HG02763 (cell line): Measurements from ENCODE around the gene LMF1.
"Not testable (repeated sequence)": the region's sequence is repeated elsewhere in the genome, so short reads cannot be mapped to it uniquely, and the experiment has no call there.

ENCODE experiments used
- ATAC-seq: cut with Tn5 transposase; IDR thresholded peaks from one replicate; pipeline ENCODE4 v1.9.1; 2021; ENCODE audit warnings: mild to moderate bottlenecking, moderate library complexity; ENCODE audit not compliant: unreplicated experiment

Gene LMF1

DNA sequence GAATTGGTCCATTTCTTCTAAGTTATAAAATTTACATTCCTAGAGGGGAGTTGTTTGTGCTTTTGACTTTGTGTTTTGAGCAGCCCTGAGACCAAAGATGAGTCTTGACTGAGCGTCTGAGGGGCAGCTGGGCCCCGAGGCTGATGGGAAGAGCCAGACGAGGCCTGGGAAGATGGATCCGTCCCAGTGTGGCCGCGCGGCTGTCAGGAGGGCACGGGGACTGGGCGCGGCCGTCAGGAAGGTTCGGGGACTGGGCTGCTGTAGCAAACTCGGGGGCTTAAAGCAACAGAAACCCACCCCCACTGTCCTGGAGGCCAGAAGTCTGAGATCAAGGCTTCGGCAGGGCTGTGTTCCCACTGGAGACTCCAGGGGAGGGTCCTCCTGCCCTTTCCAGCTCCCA, 132.0 kb downstream of the LMF1 start:
- no peak for ATAC-seq

DNA sequence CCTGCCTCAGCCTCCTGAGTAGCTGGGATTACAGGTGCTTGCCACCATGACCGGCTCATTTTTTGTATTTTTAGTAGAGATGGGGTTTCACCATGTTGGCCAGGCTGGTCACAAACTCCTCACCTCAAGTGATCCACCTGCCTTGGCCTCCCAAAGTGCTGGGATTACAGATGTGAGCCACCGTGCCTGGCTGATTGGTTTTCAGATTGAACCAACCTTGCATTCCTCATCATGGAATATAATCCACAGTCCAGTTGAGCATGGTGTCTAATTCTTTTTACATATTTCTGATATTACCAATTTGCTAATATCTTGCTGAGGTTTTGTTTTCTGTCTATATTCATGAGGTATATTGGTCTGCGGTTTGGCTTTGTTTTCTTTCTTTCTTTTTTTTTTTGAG, 134.0 kb downstream of the LMF1 start:
- ATAC-seq: not testable (repeated sequence)

DNA sequence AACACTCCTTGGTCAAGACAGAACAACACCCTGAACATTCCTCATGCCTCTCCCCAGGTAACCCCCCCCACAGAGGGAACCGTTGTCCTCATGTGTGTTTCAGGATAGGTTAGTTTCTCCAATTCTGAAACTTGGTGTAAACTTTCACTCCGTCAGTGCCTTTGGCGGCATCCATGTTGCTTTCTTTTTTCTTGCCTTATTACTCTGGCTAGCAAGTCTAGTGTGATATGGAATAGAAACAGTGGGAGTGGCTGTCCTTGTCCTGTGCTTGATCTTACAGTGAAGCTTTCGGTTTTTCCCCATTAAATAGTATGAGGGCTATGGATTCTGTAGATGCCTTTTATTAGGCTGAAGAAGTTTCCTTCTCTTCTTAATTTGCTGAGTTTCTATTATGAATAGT, 134.6 kb downstream of the LMF1 start:
- no peak for ATAC-seq

DNA sequence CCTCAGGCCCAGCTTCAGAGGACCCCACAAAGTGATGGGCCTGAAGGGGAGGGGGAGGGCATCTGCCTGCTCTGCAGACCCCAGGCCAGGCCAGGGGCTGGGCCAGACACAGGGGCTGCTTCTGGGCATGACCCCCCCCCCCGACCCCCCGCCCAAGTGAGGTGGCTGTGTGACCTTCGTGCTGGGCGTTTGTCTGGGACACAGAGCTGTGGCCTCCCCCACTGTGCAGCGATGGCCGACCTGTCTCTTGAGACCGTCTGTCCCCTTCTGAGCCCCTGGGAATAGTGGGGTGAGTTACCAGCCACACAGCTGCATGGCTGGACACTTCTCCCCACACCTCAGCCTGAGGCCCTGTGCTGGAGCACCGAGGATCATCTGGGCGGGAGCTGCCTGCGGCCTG, 135.4 kb downstream of the LMF1 start:
- no peak for ATAC-seq

DNA sequence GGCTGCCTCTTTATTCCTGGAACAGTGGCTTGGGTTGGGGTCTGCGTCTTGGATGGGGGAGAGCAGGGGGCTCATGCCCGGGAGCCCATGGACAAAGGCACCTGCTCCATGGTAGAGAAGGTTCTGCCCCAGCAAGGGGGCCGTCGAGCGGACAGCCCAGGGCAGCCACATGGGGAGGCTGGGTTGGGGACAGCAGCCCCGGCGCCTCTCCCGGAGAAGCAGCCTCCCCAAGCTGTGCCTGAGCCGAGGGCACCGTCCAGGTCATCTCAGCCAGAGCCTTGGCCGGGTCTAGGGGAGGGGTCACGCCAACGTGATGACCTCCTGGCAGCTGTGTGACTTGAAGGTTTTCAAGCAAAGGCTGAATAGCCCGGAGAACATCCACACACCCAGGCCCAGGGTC, 137.4 kb downstream of the LMF1 start:
- no peak for ATAC-seq

DNA sequence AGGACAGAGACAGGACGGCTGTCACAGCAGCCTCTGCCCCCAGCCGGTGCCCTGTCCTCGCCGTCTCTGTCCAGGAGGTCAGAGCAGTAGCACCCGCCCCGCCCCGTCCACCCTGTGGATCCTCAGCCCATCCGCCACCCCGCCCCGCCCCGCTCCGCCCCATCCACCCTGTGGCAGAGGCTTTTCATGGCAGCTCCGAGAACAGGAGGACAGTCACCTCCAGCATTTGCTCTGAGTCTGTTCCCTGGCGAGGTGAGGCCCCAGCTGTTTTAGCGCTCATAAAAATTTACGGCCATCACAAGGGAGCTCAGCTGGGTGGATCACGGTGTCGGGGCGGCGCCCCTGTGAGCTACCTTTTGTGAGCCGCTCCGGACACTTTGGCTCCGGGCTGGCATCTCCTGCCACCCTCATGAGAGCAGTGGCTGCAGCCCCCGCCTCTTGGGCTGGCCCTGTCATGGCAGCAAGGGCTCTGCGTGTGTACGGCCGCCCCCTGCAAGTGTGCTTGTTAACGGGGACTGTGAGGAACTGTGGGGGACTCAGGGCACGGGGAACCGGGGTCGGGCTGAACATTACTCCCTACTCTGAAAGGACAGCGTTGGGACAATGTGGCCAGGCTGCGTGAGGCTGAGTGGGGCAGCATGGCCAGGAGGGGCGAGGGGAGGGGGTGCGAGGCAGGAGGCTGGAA, 138.0 kb downstream of the LMF1 start:
- ATAC-seq: no peak

DNA sequence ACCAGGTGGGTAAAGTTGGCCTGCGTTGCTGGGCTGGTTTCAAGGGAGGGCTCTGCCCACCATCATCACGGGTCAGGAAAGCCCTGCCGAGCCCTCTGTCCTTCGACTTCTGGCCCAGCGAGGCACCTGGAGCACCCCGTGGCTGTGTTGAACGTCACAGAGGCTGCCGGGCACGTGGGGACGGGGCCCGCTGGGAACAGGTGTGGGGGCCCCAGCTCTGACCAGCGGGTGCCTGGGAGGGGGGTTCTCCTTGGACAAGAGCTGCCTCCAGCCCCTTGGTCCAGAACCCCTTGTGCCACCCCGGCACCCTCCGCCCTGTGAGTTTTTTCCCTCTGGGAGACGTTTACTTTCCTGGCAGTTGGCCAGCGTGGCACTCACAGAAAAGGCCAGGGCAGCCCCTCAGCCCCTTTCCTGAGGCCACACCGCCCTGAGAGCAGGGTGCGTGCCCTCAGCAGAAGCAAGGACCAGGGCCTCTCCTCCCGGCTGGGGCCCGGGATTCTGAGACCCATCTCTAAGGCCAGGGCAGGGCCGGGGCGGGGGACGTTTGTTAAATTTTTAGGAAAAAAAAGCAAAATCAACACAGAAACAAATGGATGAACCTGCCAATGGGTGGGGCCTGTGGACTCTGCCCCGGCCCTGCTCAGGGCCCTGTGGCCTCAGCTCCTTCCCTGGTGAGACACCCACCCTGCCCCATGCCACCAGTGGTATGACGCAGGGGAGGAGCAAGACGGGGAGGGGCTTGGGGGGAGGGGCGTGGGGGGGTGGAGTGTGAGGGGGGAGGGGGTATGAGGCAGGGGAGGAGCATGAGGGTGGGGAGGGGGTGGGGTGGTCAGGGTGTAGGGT, 139.0 kb downstream of the LMF1 start:
- no peak for ATAC-seq

DNA sequence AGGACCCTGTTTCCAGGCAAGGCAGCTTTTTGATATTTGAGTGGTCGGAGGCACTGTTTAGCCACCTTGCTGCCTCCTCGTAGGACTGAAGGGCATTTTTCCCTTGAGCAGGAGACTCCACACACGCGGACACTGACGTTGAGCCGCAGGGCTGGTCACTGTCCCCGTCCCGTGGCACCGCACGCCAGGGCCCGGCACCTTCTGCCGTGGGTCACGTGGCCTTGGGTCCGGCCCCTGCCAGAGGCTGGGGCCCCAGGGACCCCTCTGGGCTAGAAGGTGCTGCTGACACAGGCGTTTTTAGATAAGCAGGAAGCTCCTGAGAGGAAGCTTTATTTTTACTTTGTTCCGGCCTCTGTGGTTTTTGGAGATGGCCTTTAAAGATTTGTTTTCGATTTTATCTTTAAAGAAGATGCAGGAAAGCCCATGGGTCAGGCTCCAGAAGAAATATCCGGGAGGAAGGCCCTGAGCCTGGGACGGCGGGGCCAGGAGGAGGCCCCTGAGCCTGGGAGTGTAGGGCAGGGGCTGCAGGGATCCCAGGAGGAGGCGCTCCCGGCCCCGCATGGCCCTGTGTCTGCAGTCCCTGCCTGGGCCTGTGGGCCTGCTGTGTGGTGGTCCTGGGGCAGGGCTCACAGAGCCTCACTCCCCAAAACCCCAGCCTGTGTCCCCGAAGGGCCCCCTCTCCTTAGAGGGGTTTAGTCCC, 139.8 kb downstream of the LMF1 start:
- no peak for ATAC-seq

DNA sequence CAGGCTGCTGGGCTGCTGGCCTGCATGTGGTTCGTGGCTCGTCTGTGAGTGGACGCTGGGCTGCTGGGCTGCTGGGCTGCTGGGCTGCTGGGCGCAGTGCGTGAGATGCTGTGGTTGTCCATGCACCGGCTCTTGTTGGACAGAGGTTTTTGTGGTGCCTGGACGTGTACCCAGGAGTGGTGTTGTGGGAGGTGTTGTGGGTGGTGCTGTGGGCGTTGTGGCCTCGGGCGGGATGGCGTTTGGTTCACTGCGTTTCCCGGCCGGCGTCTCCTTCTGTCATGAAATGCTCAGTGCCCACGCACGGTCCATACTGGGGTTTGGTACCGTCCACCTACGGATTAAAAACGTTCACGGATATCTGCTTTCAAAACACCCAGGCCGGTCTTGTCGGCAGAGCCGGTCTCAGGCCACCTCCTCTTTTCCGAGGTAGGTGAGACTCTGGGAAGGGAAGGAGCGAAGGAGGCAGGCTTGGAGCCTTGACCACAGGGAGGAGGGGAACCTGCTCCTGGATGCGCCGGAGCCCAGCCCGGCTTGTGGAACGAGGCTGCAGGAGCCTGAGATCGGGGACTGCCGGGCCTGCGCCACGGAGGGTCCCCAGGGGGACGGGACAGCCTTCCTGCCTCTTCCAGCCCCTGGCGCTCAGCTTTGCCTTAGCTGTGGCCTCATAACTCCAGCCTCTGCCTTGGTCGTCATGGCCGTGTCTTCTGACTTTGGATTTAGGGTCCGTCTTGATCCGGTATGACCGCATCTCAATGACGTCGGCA, 140.5 kb downstream of the LMF1 start:
- ATAC-seq: no peak

DNA sequence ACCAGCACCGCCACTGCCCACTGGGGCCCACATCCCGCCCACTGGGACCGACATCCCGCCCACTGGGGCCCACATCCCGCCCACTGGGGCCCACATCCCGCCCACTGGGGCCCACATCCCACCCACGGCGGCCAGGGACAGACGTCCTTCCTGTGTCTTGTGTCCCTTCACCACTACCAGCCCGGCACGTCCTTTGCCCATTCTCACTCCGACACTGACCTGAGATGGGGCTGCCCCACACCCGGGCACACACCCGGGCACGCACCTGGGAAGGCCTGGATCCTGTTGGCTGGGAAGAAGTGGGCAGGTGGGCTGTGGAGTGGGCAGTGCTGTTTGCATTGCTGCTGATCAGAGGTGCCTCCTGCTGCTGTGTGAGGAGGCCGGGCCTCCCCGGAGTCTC, 141.9 kb downstream of the LMF1 start:
- ATAC-seq: no peak

DNA sequence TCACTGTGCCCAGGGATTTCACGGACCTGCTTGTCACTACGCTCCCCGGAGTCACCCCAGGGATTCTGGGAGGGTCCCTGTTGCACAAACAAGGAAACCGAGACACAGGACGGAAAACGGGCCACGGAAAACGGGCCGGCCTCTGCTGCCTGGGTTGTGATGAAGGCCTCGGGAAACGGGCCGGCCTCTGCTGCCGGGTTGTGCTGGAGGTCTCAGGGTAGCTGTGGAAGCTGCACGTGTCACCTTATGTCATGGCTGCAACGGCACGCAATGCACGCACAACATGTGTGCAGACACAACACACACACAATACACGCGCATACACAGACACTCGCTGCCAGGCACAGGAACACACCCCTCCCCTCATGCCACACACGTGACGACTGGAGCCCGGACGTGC, 143.3 kb downstream of the LMF1 start:
- ATAC-seq: no peak

DNA sequence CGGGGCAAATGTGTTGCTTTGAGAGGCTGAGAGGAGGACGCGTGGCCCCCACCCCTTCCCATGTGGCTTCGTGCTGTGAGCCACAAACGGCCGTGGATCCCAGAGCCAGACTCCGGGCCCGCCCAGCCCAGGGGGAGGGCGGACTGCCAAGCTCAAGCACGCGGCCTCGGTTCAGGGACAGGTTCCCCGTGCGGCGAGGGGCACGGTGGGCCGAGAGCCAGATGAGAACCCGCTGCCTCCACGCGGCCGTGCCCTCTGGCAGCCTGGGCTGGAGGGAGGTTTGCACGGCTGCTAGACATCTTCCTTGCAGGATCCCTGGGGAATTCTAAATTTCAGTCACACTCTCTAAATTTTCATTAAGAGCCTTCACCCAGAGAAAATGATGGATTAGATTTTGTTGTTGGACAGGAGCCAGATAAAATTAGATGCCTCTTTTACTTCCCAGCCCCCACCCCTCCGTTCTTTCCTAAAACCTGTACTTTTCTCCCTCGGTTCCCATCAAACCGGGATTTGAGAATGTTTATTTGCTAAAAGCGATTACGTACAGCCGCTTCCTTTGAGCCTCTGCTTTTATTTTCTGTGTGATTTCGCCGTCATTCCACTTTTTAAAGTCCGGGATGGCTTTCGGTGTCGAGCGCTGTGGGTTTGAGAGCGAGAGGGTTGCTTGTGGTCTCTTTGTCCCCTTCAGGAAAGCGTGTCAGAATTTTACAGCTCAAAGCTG, 145.3 kb downstream of the LMF1 start:
- no peak for ATAC-seq

DNA sequence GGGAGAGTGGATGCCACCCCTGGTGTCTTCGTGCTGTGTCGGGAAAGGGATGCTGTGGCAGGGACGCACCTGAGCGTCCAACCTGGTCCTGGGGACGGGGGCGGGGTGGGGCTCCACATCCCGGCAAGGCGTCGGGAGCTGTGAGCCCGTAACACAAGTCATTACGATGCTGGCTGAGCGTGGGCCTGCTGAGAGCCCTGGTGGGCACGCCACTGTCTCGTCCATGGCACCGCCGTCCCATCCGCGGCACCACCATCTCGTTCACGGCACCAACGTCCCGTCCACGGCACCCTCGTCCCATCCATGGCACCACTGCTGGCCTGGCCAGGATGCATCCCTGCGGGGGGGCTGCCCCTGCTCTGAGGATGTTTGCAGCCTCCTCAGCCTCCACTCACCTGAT, 146.2 kb downstream of the LMF1 start:
- no peak for ATAC-seq

DNA sequence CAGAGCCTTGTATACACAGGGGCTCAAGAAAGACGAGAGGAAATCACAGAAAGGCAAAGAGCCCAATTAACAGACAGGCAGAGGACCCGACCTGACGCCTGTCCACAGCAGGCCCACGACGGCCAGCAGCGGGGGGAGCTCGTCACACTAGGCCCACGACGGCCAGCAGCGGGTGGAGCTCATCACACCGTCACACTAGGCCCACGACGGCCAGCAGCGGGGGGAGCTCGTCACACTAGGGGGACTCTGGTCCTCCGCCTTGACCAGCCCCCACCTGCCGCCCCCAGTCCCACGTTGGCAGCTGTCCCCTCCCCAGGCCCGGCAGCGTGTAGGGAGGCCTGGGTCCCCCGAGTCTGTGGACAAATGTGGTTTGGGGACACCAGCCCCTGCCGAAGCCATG, 146.6 kb downstream of the LMF1 start:
- ATAC-seq: no peak

DNA sequence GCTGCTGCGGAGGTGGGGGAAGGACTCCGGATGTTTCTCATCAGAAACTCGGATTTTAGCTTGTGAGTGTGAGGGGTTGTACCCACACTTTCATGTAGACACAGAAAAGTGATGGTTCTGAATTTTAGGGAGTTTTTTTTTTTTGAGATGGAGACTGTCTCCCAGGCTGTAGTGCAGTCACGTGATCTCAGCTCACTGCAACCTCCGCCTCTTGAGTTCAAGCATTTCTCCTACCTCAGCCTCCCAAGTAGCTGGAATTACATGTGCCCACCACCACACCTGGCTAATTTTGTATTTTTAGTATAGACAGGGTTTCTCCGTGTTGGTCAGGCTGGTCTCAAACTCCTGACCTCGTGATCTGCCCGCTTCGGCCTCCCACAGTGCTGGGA, 147.9 kb downstream of the LMF1 start:
- no peak for ATAC-seq

DNA sequence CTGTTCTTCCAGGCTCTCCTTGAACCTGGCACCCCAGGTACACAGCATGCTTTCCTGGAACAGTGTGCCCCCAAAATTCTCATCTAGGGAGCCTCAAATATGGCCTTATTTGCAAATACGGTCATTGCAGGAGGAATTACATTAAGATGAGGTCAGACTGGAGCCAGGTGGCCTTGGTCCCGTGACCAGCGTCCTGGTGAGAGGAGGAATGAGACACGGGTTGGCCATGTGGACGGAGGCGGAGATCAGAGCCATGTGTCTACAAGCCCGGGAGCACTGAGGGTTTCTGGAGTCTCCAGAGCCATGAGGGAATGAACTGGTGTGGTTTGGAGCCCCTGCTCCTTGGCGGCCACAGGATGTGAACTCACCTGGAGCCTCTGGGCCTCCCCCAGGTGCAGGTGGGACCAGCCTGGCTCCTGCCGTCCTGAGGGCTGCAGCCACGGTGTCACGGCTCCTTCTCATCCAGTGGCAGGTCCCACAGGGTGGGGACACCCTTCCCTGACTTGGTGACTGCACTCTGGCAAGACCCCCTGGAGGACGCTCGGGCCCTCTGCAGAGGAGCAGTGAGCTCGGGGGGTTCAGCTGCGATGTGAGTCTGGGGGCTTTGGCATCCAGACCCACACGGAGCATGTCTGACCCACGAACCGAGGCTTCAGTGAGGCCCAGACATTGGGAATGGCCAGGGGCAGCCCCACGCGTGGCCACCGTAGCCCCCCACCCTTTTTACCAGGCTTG, 148.4 kb downstream of the LMF1 start:
- no peak for ATAC-seq

DNA sequence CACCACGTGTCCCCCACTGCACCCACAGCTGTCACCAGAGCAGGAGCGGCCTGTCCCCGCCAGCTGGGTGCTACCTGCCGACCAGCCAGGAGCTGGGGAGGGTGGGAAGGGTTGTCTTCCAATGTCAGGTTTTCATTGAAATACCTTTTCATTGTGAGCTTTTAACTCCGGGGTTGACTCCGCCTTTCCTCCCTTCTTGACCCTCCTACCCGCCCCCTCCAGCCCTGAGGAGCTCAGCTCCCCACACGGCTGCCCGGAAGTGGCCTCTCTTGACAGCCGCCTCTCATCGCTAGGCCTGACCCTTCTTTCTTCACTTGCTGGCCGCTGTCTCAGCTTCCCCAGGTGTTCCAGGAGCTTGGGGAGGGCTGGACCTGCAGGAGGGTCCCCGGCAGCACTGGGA, 149.0 kb downstream of the LMF1 start:
- ATAC-seq: no peak

DNA sequence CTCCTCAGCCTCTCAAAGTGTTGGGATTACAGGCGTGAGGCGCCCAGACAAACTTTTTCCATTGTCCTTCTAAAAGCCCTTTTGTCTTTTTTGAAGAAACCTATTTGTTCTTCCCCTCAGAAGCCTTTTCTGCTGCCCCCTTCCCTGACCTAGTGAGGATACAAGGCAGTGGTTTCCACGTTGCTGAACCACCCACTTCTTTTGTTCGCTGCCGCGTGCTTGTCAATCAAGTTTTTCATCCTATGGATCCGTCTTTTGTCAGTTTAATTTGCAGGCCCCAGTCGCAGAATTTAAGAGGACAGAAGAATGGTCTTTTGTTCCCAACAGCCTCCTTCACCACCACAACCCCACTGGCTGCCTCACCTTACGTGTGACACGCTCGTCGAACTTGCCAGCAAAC, 150.0 kb downstream of the LMF1 start:
- no peak for ATAC-seq

DNA sequence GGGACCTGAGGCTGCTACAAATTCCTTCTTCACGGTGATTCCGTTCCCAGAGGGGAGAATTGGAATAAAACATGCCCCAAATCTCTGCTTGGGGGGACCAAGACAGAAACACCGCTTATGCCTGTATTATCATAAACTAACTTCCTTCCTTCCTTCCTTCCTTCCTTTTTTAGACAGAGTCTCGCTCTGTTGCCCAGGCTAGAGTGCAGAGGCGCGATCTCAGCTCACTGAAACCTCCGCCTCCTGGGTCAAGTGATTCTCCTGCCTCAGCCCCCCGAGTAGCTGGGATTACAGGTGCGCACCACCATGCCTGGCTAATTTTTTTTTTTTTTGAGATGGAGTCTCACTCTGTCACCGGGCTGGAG, 150.8 kb downstream of the LMF1 start:
- ATAC-seq: not testable (repeated sequence)
